Keratinocyte (primary cell): ENCODE data around the gene RAB35. TPM values are rescaled to one million over a fixed set of nuclear protein-coding genes. Genes with fewer than 3 reads are reported as not detected.

Source experiments
- DNase-seq: peaks from one replicate; pipeline ENCODE4 v3.0.0-alpha.2; 2011; ENCODE audit warnings: low read depth, missing footprints, low spot score
- FAIRE-seq: peaks from 2 replicates; lab custom pipeline; 2011; peaks lifted over from hg19 to GRCh38; lab: Jason Lieb, UNC
- H2AFZ ChIP-seq: 2 replicates; pipeline ENCODE4 v1.6.0; 2012; ENCODE audit warnings: low read length, control low read depth, inconsistent platforms; ENCODE audit not compliant: control insufficient read depth
- H3K27ac ChIP-seq: 2 replicates; pipeline ENCODE4 v1.5.1; 2011; ENCODE audit warnings: low read length; ENCODE audit not compliant: control insufficient read depth, insufficient read depth
- H3K27me3 ChIP-seq: 3 replicates; pipeline ENCODE4 v1.6.0; 2011; ENCODE audit warnings: low read length; ENCODE audit not compliant: control insufficient read depth, insufficient read depth; ENCODE audit errors: extremely low read depth
- H3K36me3 ChIP-seq, 2 experiments: 2 replicates in 1 of 2; 3 replicates in 1 of 2; pipeline ENCODE4 v1.5.1; 2011; ENCODE audit warnings: low read length in 2 of 2, mild to moderate bottlenecking in 1 of 2; ENCODE audit not compliant: control insufficient read depth in 2 of 2, insufficient read depth in 2 of 2; ENCODE audit errors: extremely low read depth in 1 of 2
- H3K4me1 ChIP-seq: 3 replicates; pipeline ENCODE4 v1.5.1; 2011; ENCODE audit warnings: low read length; ENCODE audit not compliant: control insufficient read depth, insufficient read depth; ENCODE audit errors: extremely low read depth
- H3K4me2 ChIP-seq: 3 replicates; pipeline ENCODE4 v1.6.0; 2011; ENCODE audit warnings: low read depth, low read length; ENCODE audit not compliant: control insufficient read depth, insufficient read depth; ENCODE audit errors: extremely low read depth
- H3K4me3 ChIP-seq, 3 experiments: fragments of 200-600 bp in 1 of 3; sonication (generic) in 1 of 3; 2 replicates in 2 of 3; 3 replicates in 1 of 3; pipeline ENCODE4 v1.5.1; 2011 to 2016; ENCODE audit warnings: low read length in 3 of 3, mild to moderate bottlenecking in 3 of 3, control low read depth in 2 of 3, inconsistent platforms in 1 of 3, low read depth in 1 of 3, mixed read lengths in 1 of 3, mixed run types in 1 of 3, moderate library complexity in 1 of 3; ENCODE audit not compliant: control insufficient read depth in 2 of 3, insufficient read depth in 2 of 3; ENCODE audit errors: extremely low read depth in 1 of 3
- H3K79me2 ChIP-seq: 2 replicates; pipeline ENCODE4 v1.6.0; 2012; ENCODE audit warnings: low read length; ENCODE audit not compliant: control insufficient read depth, insufficient read depth
- H3K9ac ChIP-seq: 3 replicates; pipeline ENCODE4 v1.6.0; 2011; ENCODE audit warnings: low read length; ENCODE audit not compliant: control insufficient read depth, insufficient read depth; ENCODE audit errors: extremely low read depth
- H3K9me1 ChIP-seq: 3 replicates; pipeline ENCODE4 v1.6.0; 2011; ENCODE audit warnings: low read length; ENCODE audit not compliant: control insufficient read depth, insufficient read depth; ENCODE audit errors: extremely low read depth
- H3K9me3 ChIP-seq: 2 replicates; pipeline ENCODE4 v1.5.1; 2012; ENCODE audit warnings: low read depth, low read length; ENCODE audit not compliant: control insufficient read depth
- H4K20me1 ChIP-seq: 3 replicates; pipeline ENCODE4 v1.6.0; 2011; ENCODE audit warnings: low read length; ENCODE audit not compliant: control insufficient read depth, insufficient read depth; ENCODE audit errors: extremely low read depth
- CTCF ChIP-seq, 3 experiments: IDR thresholded peaks in 1 of 3; conservative IDR thresholded peaks in 1 of 3; optimal IDR thresholded peaks in 1 of 3; 2 replicates in 2 of 3; 3 replicates in 1 of 3; pipeline versions ENCODE3 to v1.5.1; 2011; ENCODE audit warnings: low read length in 3 of 3, mild to moderate bottlenecking in 3 of 3, moderate library complexity in 2 of 3, control low read depth in 1 of 3, inconsistent platforms in 1 of 3; ENCODE audit not compliant: insufficient read depth in 2 of 3; ENCODE audit errors: extremely low read depth in 1 of 3
- EZH2 ChIP-seq: IDR thresholded peaks from one replicate; pipeline ENCODE4 v1.6.1; 2012; ENCODE audit warnings: inconsistent platforms, mild to moderate bottlenecking, low read length, moderate library complexity
- dilution Hi-C: fragments of 300-500 bp; cut with MboI; formaldehyde crosslinking; loops from one replicate; pipeline ENCODE4 v1.7.0; 2020; ENCODE audit warnings: low sequenced_read_pairs; ENCODE audit not compliant: extremely low pct_ligation_motif_present
- polyA plus RNA-seq, 5 experiments: library from polyadenylated mRNA; depleted of rRNA in 3 of 5; stranded (reverse) in 3 of 5; stranded (forward) in 1 of 5; unstranded in 1 of 5; fragments of >200 nt; gene quantifications; 1 replicate in 1 of 5; 2 replicates in 3 of 5; 3 replicates in 1 of 5; pipeline versions ENCODE4 v1.2.1 to v1.2.3, GENCODE V29; 2011 to 2012; ENCODE audit warnings: missing spikeins in 2 of 5, low read depth in 1 of 5, low replicate concordance in 1 of 5

Gene RAB35
- polyA plus RNA-seq, 1 donor (not counting 4 experiments of a cell fraction or from before 2014, with no cell fraction given): 68.4 TPM

DNA sequence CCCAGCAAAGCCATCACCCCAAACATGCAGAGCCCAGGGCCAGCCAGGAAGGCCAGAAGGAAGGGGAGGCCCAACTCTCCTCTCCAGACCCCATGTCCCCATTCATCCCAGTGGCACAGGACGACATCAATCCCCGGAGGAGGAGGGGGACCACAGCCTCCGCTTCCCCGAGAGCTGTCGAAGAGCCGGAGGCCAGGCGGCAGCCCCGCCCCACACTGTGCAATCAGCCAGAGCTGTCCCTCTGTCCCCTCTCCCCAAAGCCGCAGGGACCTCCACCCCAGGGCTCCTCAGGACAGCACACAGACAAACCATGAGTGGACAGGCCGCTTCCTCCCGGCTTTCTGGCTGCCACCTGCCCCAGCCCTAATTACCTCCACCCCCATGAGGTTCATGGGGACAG, 16.8 kb downstream of the RAB35 start:
- peaks cover 26% of the 10 kb centered on the region for H3K4me1 ChIP-seq
- H4K20me1 ChIP-seq: peaks cover 24% of the 10 kb centered on the region
- H3K27me3 ChIP-seq: no peaks in the 10 kb centered on the region
- dilution Hi-C loops: no loop called here
- peaks cover 2% of the 10 kb centered on the region for H3K9me1 ChIP-seq
- H3K4me2 ChIP-seq: no peak overlapping the region
- TF ChIP-seq EZH2 (no peak), CTCF (optimal IDR thresholded peaks at IDR 0.05 in 1 of 3, IDR thresholded peaks at IDR 0.05 in 1 of 3, conservative IDR thresholded peaks at IDR 0.05 in 1 of 3; ENCODE audit: extremely low read depth in 1 of 3, insufficient read depth in 2 of 3, low read length in 3 of 3) (no peak)
- no peak overlapping the region for H3K27ac ChIP-seq
- peaks cover 53% of the 10 kb centered on the region for H3K79me2 ChIP-seq
- no peak overlapping the region for H2AFZ ChIP-seq
- H3K9ac ChIP-seq: no peak overlapping the region
- H3K36me3 ChIP-seq: peaks cover 37 to 48% of the 10 kb centered on the region in 2 experiments
- DNase-seq (no peak), FAIRE-seq (no peak)
- no peak overlapping the region for H3K4me3 ChIP-seq
- no peaks in the 10 kb centered on the region for H3K9me3 ChIP-seq

DNA sequence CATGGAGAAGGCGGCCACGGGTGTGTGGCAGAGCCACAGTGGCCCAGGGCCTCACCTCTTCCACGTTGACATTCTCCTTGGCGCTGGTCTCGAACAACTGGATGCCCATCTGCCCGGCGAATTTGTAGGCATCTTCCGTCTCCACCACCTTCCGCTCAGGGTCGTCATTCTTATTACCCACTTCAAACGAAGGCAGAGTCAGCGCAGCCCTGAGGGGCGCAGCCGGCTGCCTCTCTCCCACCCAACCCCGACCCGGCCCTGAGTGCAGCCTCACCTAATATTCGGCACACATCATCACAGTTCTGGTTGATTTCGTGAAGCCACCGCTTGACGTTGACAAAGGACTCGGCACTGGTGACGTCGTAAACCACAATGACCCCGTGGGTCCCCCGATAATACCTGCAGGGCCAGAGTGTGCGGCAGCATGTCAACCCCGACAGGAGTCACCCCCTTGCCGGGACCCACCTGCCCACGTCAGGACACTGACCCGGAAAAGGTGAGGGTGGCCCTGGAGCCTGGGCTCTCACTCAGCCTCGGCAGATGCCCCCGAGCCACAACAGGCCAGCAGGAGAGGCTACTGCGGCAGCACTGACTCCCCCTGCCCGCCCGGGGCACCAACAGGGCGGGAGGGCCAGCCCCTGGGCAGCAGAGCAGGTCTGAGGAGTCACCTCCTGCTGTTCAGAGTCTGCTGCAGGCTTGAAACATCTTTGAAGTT, 17.6 kb downstream of the RAB35 start:
- no peak for DNase-seq
- Histone ChIP-seq H4K20me1 (peaks cover 26% of the 10 kb centered on the region), H3K79me2 (peaks cover 47% of the 10 kb centered on the region), H2AFZ (no peak overlapping the region), H3K36me3 (peaks cover 37 to 47% of the 10 kb centered on the region in 2 experiments), H3K9ac (no peak overlapping the region), H3K4me2 (no peak overlapping the region), H3K9me3 (no peaks in the 10 kb centered on the region), H3K9me1 (peaks cover 2% of the 10 kb centered on the region), H3K4me3 (no peak overlapping the region), H3K4me1 (peaks cover 26% of the 10 kb centered on the region), H3K27ac (no peak overlapping the region), H3K27me3 (no peaks in the 10 kb centered on the region)
- dilution Hi-C loops: no loop called here
- TF ChIP-seq EZH2: no peak
- no peak for TF ChIP-seq CTCF (optimal IDR thresholded peaks at IDR 0.05 in 1 of 3, IDR thresholded peaks at IDR 0.05 in 1 of 3, conservative IDR thresholded peaks at IDR 0.05 in 1 of 3; ENCODE audit: extremely low read depth in 1 of 3, insufficient read depth in 2 of 3, low read length in 3 of 3)
- no peak for FAIRE-seq
